GM19239 (cell line): ENCODE results near the gene SETD2.
"Not testable (repeated sequence)": the region's sequence is repeated elsewhere in the genome, so short reads cannot be mapped to it uniquely, and the experiment has no call there.

Source experiments
- DNase-seq: peaks from one replicate; pipeline ENCODE4 v3.0.0; 2011; ENCODE audit warnings: low spot score; ENCODE audit not compliant: insufficient read length
- FAIRE-seq: peaks from 2 replicates; lab custom pipeline; 2011; peaks lifted over from hg19 to GRCh38; lab: Jason Lieb, UNC

SETD2 gene

DNA sequence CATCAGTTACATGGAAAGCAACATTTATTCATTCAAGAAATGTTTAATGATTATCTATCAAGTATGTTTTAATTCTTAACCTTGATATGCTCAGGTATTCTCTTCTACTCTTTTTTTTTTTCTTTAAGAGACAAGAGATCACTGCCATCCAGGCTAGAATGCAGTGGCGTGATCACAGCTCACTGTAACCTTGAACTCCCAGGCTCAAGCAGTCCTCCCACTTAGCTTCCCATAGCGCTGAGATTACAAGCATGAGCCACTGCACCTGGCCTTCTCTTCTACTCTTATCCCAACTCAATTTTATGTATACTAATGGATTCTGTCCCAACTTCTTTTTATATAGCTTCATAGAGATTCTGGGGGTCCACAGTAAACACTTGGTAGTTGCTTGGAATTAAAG is 50.9 kb downstream of the SETD2 start:
- DNase-seq (no peak), FAIRE-seq (no peak)

GRCh38 chr3:47109393-47109792 is 54.5 kb downstream of the SETD2 start:
- FAIRE-seq (no peak), DNase-seq (no peak)

DNA sequence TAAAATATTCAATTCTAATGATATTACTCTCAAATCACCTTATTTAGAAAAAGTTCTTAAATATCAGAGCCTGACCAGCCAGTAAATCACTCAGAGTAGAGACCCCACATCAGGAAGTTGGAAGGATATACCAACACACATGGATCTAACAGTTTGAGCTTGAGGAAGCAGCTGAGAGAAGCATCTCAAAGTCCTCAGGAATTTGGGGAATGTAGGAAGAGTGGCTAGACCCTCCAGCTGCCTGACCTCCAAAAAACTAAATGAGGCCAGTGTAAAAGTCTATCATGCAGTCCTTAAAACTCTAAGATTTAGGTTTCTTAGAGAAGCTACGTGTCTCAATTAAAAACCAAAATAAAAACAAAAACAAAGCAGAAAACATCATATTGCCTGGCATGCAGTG is 55.4 kb downstream of the SETD2 start:
- no peak for FAIRE-seq
- no peak for DNase-seq

DNA sequence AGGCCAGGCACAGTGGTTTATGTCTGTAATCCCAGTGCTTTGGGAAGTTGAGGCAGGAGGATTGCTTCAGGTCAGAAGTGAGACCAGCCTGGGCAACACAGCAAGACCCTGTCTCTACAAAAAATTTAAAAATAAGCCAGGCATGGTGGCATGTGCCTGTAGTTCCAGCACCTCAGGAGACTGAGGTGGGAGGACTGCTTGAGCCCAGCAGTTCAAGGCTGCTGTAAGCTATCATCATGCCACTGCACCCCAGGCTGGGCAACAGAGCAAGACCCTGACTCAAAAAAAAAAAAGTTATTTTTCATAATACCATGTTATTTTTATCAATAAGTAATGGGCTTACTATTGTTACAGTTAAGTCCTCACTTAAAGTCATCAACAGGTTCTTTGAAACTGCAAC is 59.7 kb downstream of the SETD2 start:
- FAIRE-seq = no peak
- DNase-seq = no peak

GRCh38 chr3:47103619-47104018 is 60.3 kb downstream of the SETD2 start:
- no peak for DNase-seq
- FAIRE-seq = no peak

DNA sequence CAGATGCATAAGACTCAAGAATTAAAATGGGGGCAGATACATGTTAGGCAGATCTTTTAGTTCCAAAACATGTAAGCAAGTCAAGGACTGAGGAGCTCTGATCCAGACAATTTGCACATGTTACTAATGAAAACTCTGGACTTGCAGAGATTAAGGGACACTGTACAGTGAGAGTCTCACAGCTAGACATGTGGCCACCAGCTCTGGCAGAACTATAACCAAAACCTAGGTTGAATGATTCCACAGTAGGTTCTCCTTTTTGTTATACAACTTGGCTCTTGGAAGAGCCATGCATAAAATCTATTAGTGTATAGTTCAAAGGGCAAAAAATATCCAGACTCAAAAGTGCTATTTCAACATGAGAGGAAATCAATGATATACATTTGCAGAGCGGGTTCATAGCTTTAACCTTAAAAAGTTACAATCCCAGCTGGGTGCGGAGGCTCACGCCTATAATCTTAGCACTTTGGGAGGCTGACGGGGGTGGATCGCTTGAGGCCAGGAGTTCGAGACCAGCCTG is 61.8 kb downstream of the SETD2 start:
- no peak for DNase-seq
- peak; percentile 54 for FAIRE-seq

- DNase-seq = no peak
- FAIRE-seq = peak; percentile 54
Observed at GRCh38 chr3:47098910-47099309, 65.0 kb downstream of the SETD2 start.

GRCh38 chr3:47097864-47098263 is 66.0 kb downstream of the SETD2 start:
- DNase-seq (no peak), FAIRE-seq (peak; percentile 28)

GRCh38 chr3:47096959-47097358 is 67.0 kb downstream of the SETD2 start:
- no peak for FAIRE-seq
- DNase-seq = no peak

GRCh38 chr3:47092090-47092489 is 71.8 kb downstream of the SETD2 start:
- no peak for DNase-seq
- FAIRE-seq = no peak

- DNase-seq = no peak
- no peak for FAIRE-seq
Observed at GRCh38 chr3:47089630-47090029, 74.3 kb downstream of the SETD2 start.

GRCh38 chr3:47086071-47086470 is 77.8 kb downstream of the SETD2 start:
- no peak for FAIRE-seq

GRCh38 chr3:47083786-47084185 is 80.1 kb downstream of the SETD2 start:
- FAIRE-seq (peak; percentile 89), DNase-seq (peak; percentile 19)

More at GRCh38 chr3:47086071-47086470, 77.8 kb downstream of the SETD2 start:
- DNase-seq = no peak

GRCh38 chr3:47082519-47082918 is 81.4 kb downstream of the SETD2 start:
- no peak for DNase-seq

GRCh38 chr3:47079432-47079831 is 84.5 kb downstream of the SETD2 start:
- FAIRE-seq (no peak), DNase-seq (no peak)

More at GRCh38 chr3:47082519-47082918, 81.4 kb downstream of the SETD2 start:
- peak; percentile 86 for FAIRE-seq

- no peak for FAIRE-seq
Observed at GRCh38 chr3:47073685-47074084, 90.2 kb downstream of the SETD2 start.

DNA sequence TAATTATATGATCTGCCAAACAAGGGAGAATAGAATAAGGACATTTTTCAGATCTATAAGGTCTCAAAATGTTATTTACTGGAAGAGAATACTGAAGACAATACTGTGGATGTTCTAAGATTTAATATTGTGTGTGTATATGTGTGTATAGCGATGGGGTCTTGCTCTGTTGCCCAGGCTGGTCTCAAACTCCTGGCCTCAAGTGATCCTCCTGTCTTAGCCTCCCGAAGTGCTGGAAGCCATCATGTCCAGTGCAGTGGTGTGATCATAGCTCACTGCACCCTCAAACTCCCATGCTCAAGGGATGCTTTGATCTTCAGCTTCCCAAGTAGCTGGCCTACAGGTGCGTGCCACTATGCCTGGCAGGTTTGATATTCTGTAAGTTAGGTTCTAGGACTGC is 93.1 kb downstream of the SETD2 start:
- no peak for FAIRE-seq
- no peak for DNase-seq

More at GRCh38 chr3:47073685-47074084, 90.2 kb downstream of the SETD2 start:
- DNase-seq = no peak

DNA sequence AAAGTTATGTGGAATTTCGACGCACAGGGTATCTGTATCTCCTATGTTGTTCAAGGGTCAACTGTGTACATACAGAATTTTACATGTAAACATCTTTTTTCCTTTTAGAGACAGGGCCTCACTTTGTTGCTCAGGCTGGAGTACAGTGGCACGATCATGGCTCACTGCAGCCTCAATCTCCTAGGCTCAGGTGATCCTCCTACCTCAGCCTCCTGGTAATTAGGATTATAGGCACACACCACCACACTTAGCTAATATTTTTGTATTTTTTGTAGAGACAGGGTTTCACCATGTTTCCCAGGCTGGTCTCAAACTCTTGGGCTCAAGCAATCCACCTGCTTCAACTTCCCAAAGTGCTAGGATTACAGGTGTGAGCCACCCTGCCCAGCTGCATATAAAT is 97.7 kb downstream of the SETD2 start:
- FAIRE-seq, DNase-seq: not testable (repeated sequence)

DNA sequence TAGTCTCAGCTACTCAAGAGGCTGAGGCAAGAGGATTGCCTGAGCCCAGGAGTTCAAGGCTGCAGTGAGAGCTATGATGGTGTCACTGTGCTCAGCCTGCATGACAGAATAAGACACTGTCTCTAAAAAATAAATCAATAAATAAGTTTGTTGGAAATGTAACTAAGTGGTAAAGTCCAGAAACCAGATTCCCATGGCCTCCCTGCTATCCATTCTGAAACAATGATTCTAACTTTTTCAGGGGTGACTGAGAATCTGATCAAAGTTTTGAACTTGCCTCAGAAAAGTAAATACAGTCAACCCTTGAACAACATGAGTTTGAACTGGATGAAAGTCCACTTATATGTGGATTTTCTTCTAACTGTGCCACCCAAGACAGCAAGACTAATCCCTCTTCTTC is 98.2 kb downstream of the SETD2 start:
- FAIRE-seq = peak; percentile 21
- DNase-seq = no peak

DNA sequence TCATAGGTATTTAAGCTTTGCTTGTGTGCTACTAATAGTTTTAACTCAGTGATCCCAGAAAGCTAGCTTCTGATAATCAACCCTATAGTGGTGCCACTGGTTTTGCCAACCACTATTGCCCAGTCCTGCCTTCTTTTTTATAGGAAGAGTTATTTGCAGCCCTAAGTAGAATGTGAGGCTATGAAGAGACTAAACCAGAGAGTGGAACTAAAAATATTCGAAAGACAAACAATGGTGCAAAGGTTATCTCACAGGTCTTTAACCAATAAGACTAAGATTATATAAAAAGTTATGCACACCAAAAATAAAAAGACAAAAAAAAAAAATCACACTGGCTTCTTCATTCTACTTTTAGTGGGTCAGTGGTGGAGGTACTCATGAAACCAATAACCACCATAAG is 98.9 kb downstream of the SETD2 start:
- FAIRE-seq (no peak), DNase-seq (no peak)

GRCh38 chr3:47057212-47057671 is 106.7 kb downstream of the SETD2 start:
- DNase-seq = no peak
- no peak for FAIRE-seq

GRCh38 chr3:47056705-47057104 is 107.2 kb downstream of the SETD2 start:
- no peak for FAIRE-seq
- DNase-seq = no peak
